Pancreas (tissue), 10 donors: Measurements from ENCODE around the gene TMEM17. TPM values are rescaled to one million over a fixed set of nuclear protein-coding genes. Genes with fewer than 3 reads are reported as not detected.

Source experiments
- ATAC-seq, 4 donors: fragments of 200-7000 bp; cut with Tn5 transposase; one replicate each; pipeline versions ENCODE4 v1.8.0 to v1.9.1; 2020; ENCODE audit warnings: mild to moderate bottlenecking in 4 of 4, moderate library complexity in 4 of 4
- DNase-seq, 6 donors: peaks; one replicate each; pipeline ENCODE4 v3.0.0-alpha.2; 2020
- FAIRE-seq: peaks from 2 replicates; lab custom pipeline; 2012; peaks lifted over from hg19 to GRCh38; lab: Jason Lieb, UNC
- H3K27ac ChIP-seq, 4 donors: fragments of 200-600 bp; sonication (generic); 1 replicate in 3 of 4; 2 replicates in 1 of 4; pipeline versions ENCODE4 v1.5.0 to v1.8.0; 2020
- H3K27me3 ChIP-seq, 4 donors: fragments of 200-600 bp; one replicate each; pipeline ENCODE4 v1.8.0; 2021
- H3K36me3 ChIP-seq, 3 donors: fragments of 200-600 bp; sonication (generic) in 1 of 3; one replicate each; pipeline versions ENCODE4 v1.5.0 to v1.8.0; 2020 to 2021
- H3K4me1 ChIP-seq, 3 donors: fragments of 200-600 bp; one replicate each; pipeline ENCODE4 v1.8.0; 2021
- H3K4me3 ChIP-seq, 4 donors: fragments of 200-600 bp; sonication (generic) in 2 of 4; one replicate each; pipeline versions ENCODE4 v1.5.0 to v1.8.0; 2020 to 2021
- H3K9me3 ChIP-seq, 4 donors: fragments of 200-600 bp; one replicate each; pipeline ENCODE4 v1.8.0; 2021
- WGBS, 2 donors: extraction: QIAGEN DNeasy Blood & Tissue Kit; methylation state at CpG; one replicate each; pipeline ENCODE4 v1.1.7; 2013; 5-methylcytosine and 5-hydroxymethylcytosine counted together
- intact Hi-C, 3 donors: fragments of 100-400 bp; cut with DNase I; formaldehyde crosslinking; loops; one replicate each; pipeline versions ENCODE4 v1.11.1 to v1.14.2; 2022
- polyA plus RNA-seq, 2 donors: library from polyadenylated mRNA; stranded (reverse); fragments of 200-250 nt; gene quantifications; one replicate each; pipeline ENCODE4 v1.2.3, GENCODE V29; 2013
- total RNA-seq, 6 donors: library from RNA; stranded (reverse); fragmentation: NEBNext Ultra II Directional in 4 of 6; extraction: Animal tissue kit (Norgen Biotek cat#: 25700) in 4 of 6; gene quantifications; one replicate each; pipeline versions ENCODE4 v1.2.1 to v1.2.4, GENCODE V29; 2021 to 2023
- TF ChIP-seq, protein P1 (sequence below), 4 donors: fragments of 200-600 bp; sonication (generic) in 3 of 4; IDR thresholded peaks; one replicate each; pipeline versions ENCODE4 v1.5.0 to v1.8.0; 2021; ENCODE audit warnings: antibody characterized with exemption in 4 of 4
- donor health status: healthy with polysubstance abuse.
- donor health status: DM: no; HTN: no; CAD: no; lungs with moderate emphysema.
- donor health status: DM: no; HTN: no; CAD: no.
- donor health status: control.
- donor health status: control.
- donor health status: Bipolar disorder and iron deficiency.
- donor health status: DM: yes; HTN: yes; CAD: no.
- donor health status: DM: no; HTN: no; CAD: no.
- donor health status: DM: no; HTN: no; CAD: no.
- donor health status: DM: yes; HTN: yes; CAD: no.

The TMEM17 gene
- total and polyA plus RNA-seq, 8 donors, result 1.3 to 5.8 (median 2.4) TPM

- H3K4me1 ChIP-seq, result no peaks in the 10 kb centered on the region
- no peak overlapping the region for H3K27ac ChIP-seq
- no peak overlapping the region for H3K4me3 ChIP-seq
- DNase-seq (peak in 4 of 6 donors; percentile 40 to 71 (median 51)), ATAC-seq (peak; percentile 88 to 92 (median 90)), FAIRE-seq (no peak)
- no peaks in the 10 kb centered on the region for H3K9me3 ChIP-seq
- H3K36me3 ChIP-seq, result no peaks in the 10 kb centered on the region
- H3K27me3 ChIP-seq, result no peaks in the 10 kb centered on the region
- TF ChIP-seq, protein P1, sequence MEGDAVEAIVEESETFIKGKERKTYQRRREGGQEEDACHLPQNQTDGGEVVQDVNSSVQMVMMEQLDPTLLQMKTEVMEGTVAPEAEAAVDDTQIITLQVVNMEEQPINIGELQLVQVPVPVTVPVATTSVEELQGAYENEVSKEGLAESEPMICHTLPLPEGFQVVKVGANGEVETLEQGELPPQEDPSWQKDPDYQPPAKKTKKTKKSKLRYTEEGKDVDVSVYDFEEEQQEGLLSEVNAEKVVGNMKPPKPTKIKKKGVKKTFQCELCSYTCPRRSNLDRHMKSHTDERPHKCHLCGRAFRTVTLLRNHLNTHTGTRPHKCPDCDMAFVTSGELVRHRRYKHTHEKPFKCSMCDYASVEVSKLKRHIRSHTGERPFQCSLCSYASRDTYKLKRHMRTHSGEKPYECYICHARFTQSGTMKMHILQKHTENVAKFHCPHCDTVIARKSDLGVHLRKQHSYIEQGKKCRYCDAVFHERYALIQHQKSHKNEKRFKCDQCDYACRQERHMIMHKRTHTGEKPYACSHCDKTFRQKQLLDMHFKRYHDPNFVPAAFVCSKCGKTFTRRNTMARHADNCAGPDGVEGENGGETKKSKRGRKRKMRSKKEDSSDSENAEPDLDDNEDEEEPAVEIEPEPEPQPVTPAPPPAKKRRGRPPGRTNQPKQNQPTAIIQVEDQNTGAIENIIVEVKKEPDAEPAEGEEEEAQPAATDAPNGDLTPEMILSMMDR (IDR thresholded peaks at IDR 0.05), result no peak
- intact Hi-C loops, result loop anchor here in 1 of 3 donors (10.0 kb wide), 1 partner anchor 324 kb away; no protein-coding TSS in a partner anchor
- 30% methylated on average over 9 of the region's 9 CpGs for WGBS, 2 donors
Measured at GRCh38 chr2:62450716-62451191, 55.2 kb downstream of the TMEM17 start.

Other genes starting within 250 kb of the TMEM17 start
- gene EHBP1, start 199.5 kb upstream of the TMEM17 start, total RNA-seq, result 10 to 100 TPM; 15.5 to 34.6 (median 24.2) TPM
- 10 to 100 TPM in 1 of 2 donors, 1 to 10 TPM in 1; 7.1 to 17.4 TPM for gene EHBP1, start 199.5 kb upstream of the TMEM17 start, polyA plus RNA-seq